Measurements from ENCODE around the gene TMIGD2.
"Not testable (repeated sequence)": the region's sequence is repeated elsewhere in the genome, so short reads cannot be mapped to it uniquely, and the experiment has no call there.

The TMIGD2 gene

GRCh38 chr19:4288091-4288777, 14.0 kb downstream of the TMIGD2 start:
- Histone ChIP-seq H3K27me3 (ENCODE audit: control insufficient read depth, low read length) (no peaks in the 10 kb centered on the region), H4K20me1 (ENCODE audit: control insufficient read depth, insufficient read depth, low read depth, low read length) (no peaks in the 10 kb centered on the region), H3K9me3 (ENCODE audit: control insufficient read depth, insufficient read depth, low read length) (no peaks in the 10 kb centered on the region), H3K4me1 (ENCODE audit: control insufficient read depth, low read length) (no peaks in the 10 kb centered on the region), H3K36me3 (ENCODE audit: control insufficient read depth, low read length) (no peaks in the 10 kb centered on the region), H3K79me2 (ENCODE audit: control insufficient read depth, low read length) (no peaks in the 10 kb centered on the region), H3K27ac (ENCODE audit: low read depth, low read length) (no peak overlapping the region), H3K4me2 (ENCODE audit: low read length) (no peak overlapping the region), H3F3A (ENCODE audit: control insufficient read depth, insufficient read depth) (no peaks in the 10 kb centered on the region), H3K9me2 (replicated peaks; ENCODE audit: control insufficient read depth, low read length) (no peaks in the 10 kb centered on the region), H3K4me3 (ENCODE audit: low read length) (no peak overlapping the region)
- no peak for TF ChIP-seq EZH2phosphoT487 (IDR thresholded peaks at IDR 0.05; ENCODE audit: borderline replicate concordance, low read length)
- TF ChIP-seq, protein P1, sequence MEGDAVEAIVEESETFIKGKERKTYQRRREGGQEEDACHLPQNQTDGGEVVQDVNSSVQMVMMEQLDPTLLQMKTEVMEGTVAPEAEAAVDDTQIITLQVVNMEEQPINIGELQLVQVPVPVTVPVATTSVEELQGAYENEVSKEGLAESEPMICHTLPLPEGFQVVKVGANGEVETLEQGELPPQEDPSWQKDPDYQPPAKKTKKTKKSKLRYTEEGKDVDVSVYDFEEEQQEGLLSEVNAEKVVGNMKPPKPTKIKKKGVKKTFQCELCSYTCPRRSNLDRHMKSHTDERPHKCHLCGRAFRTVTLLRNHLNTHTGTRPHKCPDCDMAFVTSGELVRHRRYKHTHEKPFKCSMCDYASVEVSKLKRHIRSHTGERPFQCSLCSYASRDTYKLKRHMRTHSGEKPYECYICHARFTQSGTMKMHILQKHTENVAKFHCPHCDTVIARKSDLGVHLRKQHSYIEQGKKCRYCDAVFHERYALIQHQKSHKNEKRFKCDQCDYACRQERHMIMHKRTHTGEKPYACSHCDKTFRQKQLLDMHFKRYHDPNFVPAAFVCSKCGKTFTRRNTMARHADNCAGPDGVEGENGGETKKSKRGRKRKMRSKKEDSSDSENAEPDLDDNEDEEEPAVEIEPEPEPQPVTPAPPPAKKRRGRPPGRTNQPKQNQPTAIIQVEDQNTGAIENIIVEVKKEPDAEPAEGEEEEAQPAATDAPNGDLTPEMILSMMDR (IDR thresholded peaks at IDR 0.05; ENCODE audit: low read depth, low read length, poor library complexity, severe bottlenecking) = no peak

DNA sequence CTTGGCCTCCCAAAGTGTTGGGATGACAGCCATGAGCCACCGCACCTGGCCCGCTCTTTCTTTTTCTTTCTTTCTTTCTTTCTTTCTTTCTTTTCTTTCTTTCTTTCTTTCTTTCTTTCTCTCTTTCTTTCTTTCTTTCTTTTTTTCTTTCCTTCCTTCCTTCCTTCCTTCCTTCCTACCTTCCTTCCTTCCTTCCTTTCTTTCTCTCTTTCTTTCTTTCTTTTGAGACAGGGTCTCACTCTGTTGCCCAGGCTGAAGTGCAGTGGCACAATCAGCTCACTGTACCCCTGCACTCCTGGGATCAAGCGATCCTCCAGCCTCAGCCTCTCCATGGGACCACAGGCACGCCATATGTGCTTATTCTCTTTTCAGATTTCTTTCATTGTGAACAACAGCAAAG, 16.0 kb downstream of the TMIGD2 start:
- H3K4me2 ChIP-seq (ENCODE audit: low read length); H4K20me1 ChIP-seq (ENCODE audit: control insufficient read depth, insufficient read depth, low read depth, low read length); H3K27ac ChIP-seq (ENCODE audit: low read depth, low read length); H3F3A ChIP-seq (ENCODE audit: control insufficient read depth, insufficient read depth); H3K79me2 ChIP-seq (ENCODE audit: control insufficient read depth, low read length); H3K27me3 ChIP-seq (ENCODE audit: control insufficient read depth, low read length); H3K9me2 ChIP-seq (replicated peaks; ENCODE audit: control insufficient read depth, low read length); H3K36me3 ChIP-seq (ENCODE audit: control insufficient read depth, low read length); H3K4me1 ChIP-seq (ENCODE audit: control insufficient read depth, low read length); H3K9me3 ChIP-seq (ENCODE audit: control insufficient read depth, insufficient read depth, low read length); H3K4me3 ChIP-seq (ENCODE audit: low read length): not testable (repeated sequence)

GRCh38 chr19:4284974-4285373, 17.2 kb downstream of the TMIGD2 start:
- H3K9me3 ChIP-seq (ENCODE audit: control insufficient read depth, insufficient read depth, low read length) = no peaks in the 10 kb centered on the region
- no peaks in the 10 kb centered on the region for H3K9me2 ChIP-seq (replicated peaks; ENCODE audit: control insufficient read depth, low read length)
- TF ChIP-seq, protein P1 (IDR thresholded peaks at IDR 0.05; ENCODE audit: low read depth, low read length, poor library complexity, severe bottlenecking) = no peak
- TF ChIP-seq EZH2phosphoT487 (IDR thresholded peaks at IDR 0.05; ENCODE audit: borderline replicate concordance, low read length) = no peak
- H4K20me1 ChIP-seq (ENCODE audit: control insufficient read depth, insufficient read depth, low read depth, low read length) = no peaks in the 10 kb centered on the region
- H3F3A ChIP-seq (ENCODE audit: control insufficient read depth, insufficient read depth) = no peaks in the 10 kb centered on the region
- H3K27ac ChIP-seq (ENCODE audit: low read depth, low read length) = no peak overlapping the region
- H3K4me2 ChIP-seq (ENCODE audit: low read length) = no peak overlapping the region
- no peaks in the 10 kb centered on the region for H3K27me3 ChIP-seq (ENCODE audit: control insufficient read depth, low read length)
- H3K4me1 ChIP-seq (ENCODE audit: control insufficient read depth, low read length) = no peaks in the 10 kb centered on the region
- H3K79me2 ChIP-seq (ENCODE audit: control insufficient read depth, low read length) = no peaks in the 10 kb centered on the region
- no peak overlapping the region for H3K4me3 ChIP-seq (ENCODE audit: low read length)
- no peaks in the 10 kb centered on the region for H3K36me3 ChIP-seq (ENCODE audit: control insufficient read depth, low read length)

- H3K27me3 ChIP-seq (ENCODE audit: control insufficient read depth, low read length) = no peaks in the 10 kb centered on the region
- no peak for TF ChIP-seq EZH2phosphoT487 (IDR thresholded peaks at IDR 0.05; ENCODE audit: borderline replicate concordance, low read length)
- H3F3A ChIP-seq (ENCODE audit: control insufficient read depth, insufficient read depth) = no peaks in the 10 kb centered on the region
- H3K36me3 ChIP-seq (ENCODE audit: control insufficient read depth, low read length) = no peaks in the 10 kb centered on the region
- H3K4me2 ChIP-seq (ENCODE audit: low read length) = no peak overlapping the region
- H3K79me2 ChIP-seq (ENCODE audit: control insufficient read depth, low read length) = no peaks in the 10 kb centered on the region
- no peaks in the 10 kb centered on the region for H4K20me1 ChIP-seq (ENCODE audit: control insufficient read depth, insufficient read depth, low read depth, low read length)
- H3K9me2 ChIP-seq (replicated peaks; ENCODE audit: control insufficient read depth, low read length) = no peaks in the 10 kb centered on the region
- H3K4me3 ChIP-seq (ENCODE audit: low read length) = no peak overlapping the region
- H3K9me3 ChIP-seq (ENCODE audit: control insufficient read depth, insufficient read depth, low read length) = no peaks in the 10 kb centered on the region
- H3K4me1 ChIP-seq (ENCODE audit: control insufficient read depth, low read length) = no peaks in the 10 kb centered on the region
- H3K27ac ChIP-seq (ENCODE audit: low read depth, low read length) = no peak overlapping the region
Measured at GRCh38 chr19:4284176-4284958, 17.8 kb downstream of the TMIGD2 start.
